PC-9 (cell line): Measurements from ENCODE around the gene DHRS7B. TPM values are rescaled to one million over a fixed set of nuclear protein-coding genes. Genes with fewer than 3 reads are reported as not detected.
"Not testable (repeated sequence)": the region's sequence is repeated elsewhere in the genome, so short reads cannot be mapped to it uniquely, and the experiment has no call there.

Experiments
- BruUV-seq: library from RNA; stranded (reverse); fragments of 400-500 nt; replicated peaks from 2 replicates; lab custom pipeline; 2021; lab: Mats Ljungman, UMichigan
- CTCF ChIA-PET: fragments of 300-600 bp; sonication (Branson Sonifier 250); formaldehyde crosslinking; loops from one replicate; lab custom pipeline; 2022; ENCODE audit warnings: antibody characterized with exemption; lab: Charles Lee
- POLR2A ChIA-PET: fragments of 300-600 bp; sonication (Branson Sonifier 250); formaldehyde crosslinking; loops from one replicate; lab custom pipeline; 2022; ENCODE audit warnings: antibody characterized with exemption; ENCODE audit not compliant: unreplicated experiment; lab: Charles Lee
- DNase-seq, 2 experiments: peaks; one replicate each; pipeline versions ENCODE4 v3.0.0 to v3.0.0-alpha.2; 2015 to 2022; ENCODE audit warnings: mixed read lengths in 1 of 2
- H2AFZ ChIP-seq: fragments of 200-600 bp; sonication (generic); 2 replicates; pipeline ENCODE4 v1.8.1; 2017; ENCODE audit warnings: antibody characterized with exemption
- H3F3A ChIP-seq: fragments of 200-600 bp; sonication (generic); 2 replicates; pipeline ENCODE4 v1.8.1; 2017; ENCODE audit warnings: antibody characterized with exemption, mild to moderate bottlenecking, low read depth; ENCODE audit not compliant: insufficient read depth
- H3K27ac ChIP-seq: fragments of 200-600 bp; sonication (generic); 2 replicates; pipeline ENCODE4 v1.6.1; 2016; ENCODE audit warnings: mixed run types
- H3K27me3 ChIP-seq: fragments of 200-600 bp; sonication (generic); 2 replicates; pipeline ENCODE4 v1.6.1; 2016; ENCODE audit warnings: low read depth, mixed run types; ENCODE audit not compliant: insufficient read depth
- H3K36me3 ChIP-seq: fragments of 200-600 bp; sonication (generic); 2 replicates; pipeline ENCODE4 v1.6.1; 2016; ENCODE audit warnings: low read depth, mixed run types
- H3K4me1 ChIP-seq: fragments of 200-600 bp; sonication (generic); replicated peaks from 2 replicates; pipeline ENCODE4 v1.6.1; 2016; ENCODE audit warnings: mixed run types; ENCODE audit not compliant: insufficient read depth
- H3K4me2 ChIP-seq: fragments of 200-600 bp; sonication (generic); 2 replicates; pipeline ENCODE4 v1.6.1; 2017; ENCODE audit warnings: mixed run types
- H3K4me3 ChIP-seq: fragments of 200-600 bp; sonication (generic); 2 replicates; pipeline ENCODE4 v1.6.1; 2016; ENCODE audit warnings: mixed run types
- H3K79me2 ChIP-seq: fragments of 200-600 bp; sonication (generic); 2 replicates; pipeline ENCODE4 v1.6.1; 2017; ENCODE audit warnings: low read depth, mixed run types
- H3K9me2 ChIP-seq: fragments of 200-600 bp; sonication (generic); 2 replicates; pipeline ENCODE4 v1.8.1; 2017; ENCODE audit warnings: mild to moderate bottlenecking; ENCODE audit not compliant: insufficient read depth
- H3K9me3 ChIP-seq: fragments of 200-600 bp; sonication (generic); 2 replicates; pipeline ENCODE4 v1.8.1; 2016; ENCODE audit warnings: low read depth; ENCODE audit not compliant: insufficient read depth
- H4K20me1 ChIP-seq: fragments of 200-600 bp; sonication (generic); 2 replicates; pipeline ENCODE4 v1.8.1; 2017; ENCODE audit not compliant: insufficient read depth
- CTCF ChIP-seq: fragments of 200-600 bp; sonication (generic); conservative IDR thresholded peaks from 2 replicates; pipeline ENCODE4 v1.6.1; 2017; ENCODE audit warnings: mixed run types, antibody characterized with exemption, mild to moderate bottlenecking, moderate library complexity
- EZH2 ChIP-seq: fragments of 200-600 bp; sonication (generic); IDR thresholded peaks from 2 replicates; pipeline ENCODE4 v1.8.0; 2017; ENCODE audit warnings: antibody characterized with exemption, low read depth
- intact Hi-C: fragments of 100-400 bp; cut with micrococcal nuclease; formaldehyde crosslinking; loops from one replicate; pipeline ENCODE4 v1.10.0; 2022; ENCODE audit not compliant: unreplicated experiment
- total RNA-seq: library from RNA; stranded (reverse); gene quantifications from 2 replicates; pipeline ENCODE4 v1.2.3, GENCODE V29; 2021

DHRS7B gene
- total RNA-seq, 1 experiment from 2014 or later, result 27.9 TPM

GRCh38 chr17:21190078-21190477 lies 63.3 kb downstream of the DHRS7B start:
- POLR2A ChIA-PET, result no interaction called here

GRCh38 chr17:21191698-21192097 lies 64.9 kb downstream of the DHRS7B start:
- intact Hi-C loops, result no loop called here
- H4K20me1 ChIP-seq, result no peaks in the 10 kb centered on the region
- POLR2A ChIA-PET, result no interaction called here
- no peak overlapping the region for H3K4me2 ChIP-seq
- no peaks in the 10 kb centered on the region for H3K36me3 ChIP-seq
- H3F3A ChIP-seq, result no peaks in the 10 kb centered on the region
- H3K79me2 ChIP-seq, result no peaks in the 10 kb centered on the region
- no TSS peak for BruUV-seq
- H3K27me3 ChIP-seq, result no peaks in the 10 kb centered on the region
- H3K27ac ChIP-seq, result no peak overlapping the region
- H2AFZ ChIP-seq, result no peak overlapping the region
- H3K9me3 ChIP-seq, result no peaks in the 10 kb centered on the region
- H3K4me3 ChIP-seq, result no peak overlapping the region
- H3K9me2 ChIP-seq, result no peaks in the 10 kb centered on the region
- DNase-seq, result no peak
- H3K4me1 ChIP-seq, result no peaks in the 10 kb centered on the region
- TF ChIP-seq CTCF, result no peak
- no peak for TF ChIP-seq EZH2
- CTCF ChIA-PET, result no interaction called here

More at GRCh38 chr17:21190078-21190477, 63.3 kb downstream of the DHRS7B start:
- Histone ChIP-seq H2AFZ (no peak overlapping the region), H4K20me1 (no peaks in the 10 kb centered on the region), H3K36me3 (no peaks in the 10 kb centered on the region), H3K79me2 (no peaks in the 10 kb centered on the region), H3K27me3 (no peaks in the 10 kb centered on the region), H3F3A (no peaks in the 10 kb centered on the region), H3K9me2 (no peaks in the 10 kb centered on the region), H3K4me2 (no peak overlapping the region), H3K4me3 (no peak overlapping the region), H3K4me1 (no peaks in the 10 kb centered on the region), H3K27ac (no peak overlapping the region), H3K9me3 (no peaks in the 10 kb centered on the region)
- DNase-seq, result no peak
- TF ChIP-seq EZH2 (no peak), CTCF (no peak)
- intact Hi-C loops, result no loop called here
- no TSS peak for BruUV-seq
- CTCF ChIA-PET, result no interaction called here

- H3K4me2 ChIP-seq, H3K79me2 ChIP-seq, H2AFZ ChIP-seq, BruUV-seq, DNase-seq, H3K4me3 ChIP-seq, H3K27ac ChIP-seq, H3K4me1 ChIP-seq, POLR2A ChIA-PET, H3K27me3 ChIP-seq, CTCF ChIA-PET, H4K20me1 ChIP-seq, H3K36me3 ChIP-seq, H3K9me2 ChIP-seq, intact Hi-C loops, H3F3A ChIP-seq, H3K9me3 ChIP-seq: not testable (repeated sequence)
Observed at GRCh38 chr17:21192414-21192813, 65.7 kb downstream of the DHRS7B start.

GRCh38 chr17:21193031-21193430 lies 66.3 kb downstream of the DHRS7B start:
- DNase-seq, result no peak
- Histone ChIP-seq H3K36me3 (peaks cover 8% of the 10 kb centered on the region; the same call in 1 of the 2 replicates), H3K4me2 (no peak overlapping the region), H3K4me1 (no peaks in the 10 kb centered on the region), H3K4me3 (no peak overlapping the region), H3F3A (no peaks in the 10 kb centered on the region), H4K20me1 (no peaks in the 10 kb centered on the region), H3K27ac (no peak overlapping the region), H2AFZ (no peak overlapping the region), H3K9me2 (no peaks in the 10 kb centered on the region), H3K9me3 (no peaks in the 10 kb centered on the region), H3K27me3 (no peaks in the 10 kb centered on the region), H3K79me2 (no peaks in the 10 kb centered on the region)
- TF ChIP-seq CTCF (no peak), EZH2 (no peak)
- ChIA-PET POLR2A (no interaction called here), CTCF (no interaction called here)
- no TSS peak for BruUV-seq
- intact Hi-C loops, result no loop called here
